GM21367 (cell line): ENCODE data around the gene NFKBIB.
"Not testable (repeated sequence)": the region's sequence is repeated elsewhere in the genome, so short reads cannot be mapped to it uniquely, and the experiment has no call there.

Experiments used
- ATAC-seq: cut with Tn5 transposase; IDR thresholded peaks from one replicate; pipeline ENCODE4 v1.9.1; 2021; ENCODE audit not compliant: unreplicated experiment

The NFKBIB gene

GRCh38 chr19:38922482-38922881 lies 22.7 kb downstream of the NFKBIB start:
- no peak for ATAC-seq

- ATAC-seq: no peak
These were observed 24.6 kb downstream of the NFKBIB start for GRCh38 chr19:38924388-38924787.

- ATAC-seq: no peak
These were observed 28.7 kb downstream of the NFKBIB start for GRCh38 chr19:38928391-38929001.

- peak; percentile 60 for ATAC-seq
These were observed 30.4 kb downstream of the NFKBIB start, which contains the start of gene SARS2 for GRCh38 chr19:38929929-38930775. Gene SARS2 (minus strand): TSS chr19:38930763. CDS start chr19:38930736, 27 bp downstream.

GRCh38 chr19:38930776-38931520 lies 31.2 kb downstream of the NFKBIB start, which contains the start of gene MRPS12:
Gene MRPS12 (plus strand): TSS chr19:38930944. CDS start chr19:38931295, 351 bp downstream.
- peak; percentile 83 for ATAC-seq

- ATAC-seq: no peak
These were observed 31.7 kb downstream of the NFKBIB start for GRCh38 chr19:38931521-38931793.

- no peak for ATAC-seq
These were observed 32.8 kb downstream of the NFKBIB start for GRCh38 chr19:38932425-38933179.

GRCh38 chr19:38933544-38933943 lies 33.8 kb downstream of the NFKBIB start:
- ATAC-seq: no peak

- no peak for ATAC-seq
These were observed 40.2 kb downstream of the NFKBIB start for GRCh38 chr19:38939957-38940356.

- ATAC-seq: not testable (repeated sequence)
These were observed 41.7 kb downstream of the NFKBIB start for GRCh38 chr19:38941466-38941865.

GRCh38 chr19:38941979-38942378 lies 42.2 kb downstream of the NFKBIB start:
- ATAC-seq: no peak

GRCh38 chr19:38942471-38943181 lies 42.9 kb downstream of the NFKBIB start:
- no peak for ATAC-seq

- no peak for ATAC-seq
These were observed 45.3 kb downstream of the NFKBIB start for GRCh38 chr19:38944981-38945506.

- no peak for ATAC-seq
These were observed 45.9 kb downstream of the NFKBIB start for GRCh38 chr19:38945562-38946228.

- ATAC-seq: no peak
These were observed 46.7 kb downstream of the NFKBIB start for GRCh38 chr19:38946229-38947010.

GRCh38 chr19:38949580-38950367 lies 50.0 kb downstream of the NFKBIB start:
- no peak for ATAC-seq

- ATAC-seq: no peak
These were observed 51.4 kb downstream of the NFKBIB start for GRCh38 chr19:38951187-38951586.
